HS-5 (cell line): Measurements from ENCODE around the gene NGF.
"Not testable (repeated sequence)": the region's sequence is repeated elsewhere in the genome, so short reads cannot be mapped to it uniquely, and the experiment has no call there.

Experiments
- DNase-seq: peaks from one replicate; pipeline ENCODE4 v3.0.0-alpha.2; 2012; ENCODE audit warnings: low read depth

NGF gene

DNA sequence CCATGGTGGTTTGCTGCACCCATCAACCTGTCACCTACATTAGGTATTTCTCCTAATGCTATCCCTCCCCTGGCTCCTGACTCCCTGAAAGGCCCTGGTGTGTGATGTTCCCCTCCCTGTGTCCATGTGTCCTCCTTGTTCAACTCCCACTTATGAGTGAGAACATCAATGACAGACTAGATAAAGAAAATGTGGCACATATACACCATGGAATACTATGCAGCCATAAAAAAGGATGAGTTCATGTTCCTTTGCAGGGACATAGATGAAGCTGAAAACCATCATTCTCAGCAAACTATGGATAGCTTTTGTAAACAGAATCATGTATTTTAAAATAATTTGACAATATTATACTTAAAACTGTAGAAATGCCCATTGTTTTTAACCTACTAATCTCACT, 28.5 kb downstream of the NGF start:
- DNase-seq: not testable (repeated sequence)

- no peak for DNase-seq
Measured at GRCh38 chr1:115308969-115309368, 29.1 kb downstream of the NGF start.

- DNase-seq: no peak
Measured at GRCh38 chr1:115307661-115308060, 30.4 kb downstream of the NGF start.

- no peak for DNase-seq
Measured at GRCh38 chr1:115306146-115306545, 31.9 kb downstream of the NGF start.

DNA sequence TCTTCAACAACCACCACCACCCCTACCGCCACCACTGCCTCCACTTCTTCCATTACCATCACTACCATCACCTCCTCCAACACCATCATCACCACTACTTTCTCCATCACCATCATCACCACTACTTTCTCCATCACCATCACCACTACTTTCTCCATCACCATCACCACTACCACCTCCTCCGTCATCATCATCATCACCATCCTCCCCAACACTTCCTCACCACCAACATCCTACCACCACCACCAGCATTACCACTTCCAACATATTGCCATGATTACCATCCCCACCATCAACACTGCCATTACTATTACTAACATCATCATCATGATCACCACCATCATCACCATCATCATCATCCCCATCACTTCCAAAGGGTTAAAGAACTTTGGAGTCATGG, 34.7 kb downstream of the NGF start:
- DNase-seq: no peak

- DNase-seq: peak; percentile 65
Measured at GRCh38 chr1:115302390-115302961, 35.6 kb downstream of the NGF start.

DNA sequence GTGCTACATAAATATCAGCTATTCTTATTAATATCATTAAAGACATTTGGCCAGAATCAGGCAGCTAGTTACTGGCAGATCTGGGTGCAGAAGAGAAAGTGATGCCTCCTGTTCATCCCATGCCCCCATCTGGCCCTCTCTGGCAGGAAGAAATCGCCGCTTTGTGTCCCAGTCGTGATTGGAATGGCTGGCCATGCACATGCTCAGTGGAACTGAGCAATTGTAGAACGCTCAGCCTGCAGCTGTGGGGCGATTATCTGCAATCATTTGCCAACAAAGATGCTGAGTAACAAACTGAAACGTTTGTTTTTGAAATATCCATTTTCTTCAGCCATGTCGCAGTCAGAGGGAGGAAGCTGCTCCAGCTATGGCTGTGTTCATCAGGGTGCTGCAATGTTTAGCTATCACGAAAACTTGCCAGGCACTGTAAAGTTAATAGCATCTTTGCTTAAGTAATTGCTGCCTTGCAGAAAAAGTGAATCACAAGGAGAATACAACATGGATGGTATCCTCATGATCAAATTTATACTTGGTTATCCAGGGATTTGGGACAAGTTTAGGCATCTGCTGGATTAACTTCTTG, 36.5 kb downstream of the NGF start:
- DNase-seq: no peak

DNA sequence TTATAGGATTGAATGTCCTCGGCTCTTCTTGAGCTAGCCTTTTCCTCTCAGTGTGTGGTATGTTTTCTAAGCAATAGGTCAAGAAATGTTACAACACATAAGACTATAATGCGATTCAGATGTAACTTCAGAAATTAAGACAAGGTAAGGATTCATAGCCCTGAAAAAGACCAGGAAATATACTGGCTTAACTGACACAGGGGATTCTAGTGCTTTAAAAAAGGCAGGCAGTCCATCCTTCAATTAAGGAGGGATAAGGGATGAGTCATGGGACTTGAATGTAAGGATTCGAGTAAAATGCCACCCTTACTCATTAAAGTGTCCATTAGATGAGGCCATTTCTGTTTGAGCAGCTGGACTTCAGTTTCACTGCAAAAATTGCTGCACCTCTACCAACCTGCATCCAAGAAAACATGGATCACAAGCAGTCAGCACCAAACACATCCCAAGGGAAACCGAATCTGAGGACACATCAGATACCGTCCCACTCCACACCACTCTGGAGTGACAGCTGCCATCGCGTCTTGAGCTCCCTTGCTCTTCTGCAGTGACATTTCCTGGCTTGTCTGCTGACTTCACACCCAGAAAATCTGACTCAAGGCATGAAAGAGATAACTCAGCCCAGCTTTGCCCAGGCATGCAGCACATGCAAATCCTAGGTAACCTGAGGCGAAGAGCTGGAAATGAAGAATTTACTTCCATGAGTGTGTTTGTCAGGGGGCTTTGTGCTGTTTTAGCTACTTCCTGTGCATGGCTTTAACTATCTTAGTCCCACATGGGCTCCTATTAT, 37.8 kb downstream of the NGF start:
- DNase-seq: peak; percentile 58

DNA sequence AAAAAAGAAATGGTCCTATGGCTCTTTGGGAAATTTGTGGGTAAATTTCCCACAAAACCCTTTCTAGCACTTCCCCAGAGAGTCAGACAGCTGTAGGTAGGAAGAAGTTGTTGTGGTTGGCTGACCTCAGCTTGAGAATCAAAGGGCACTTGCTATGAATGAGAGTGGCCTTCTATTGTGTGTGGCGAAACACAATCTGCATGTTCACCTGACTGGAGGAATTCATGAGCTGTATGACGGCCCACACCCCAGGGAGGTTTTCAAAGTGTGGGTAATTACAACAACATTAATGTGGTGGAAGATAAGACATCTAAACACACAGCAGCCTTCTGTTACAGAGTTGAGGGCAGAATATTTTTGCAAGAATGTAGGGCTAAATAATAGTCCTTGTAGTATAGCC, 38.8 kb downstream of the NGF start:
- no peak for DNase-seq

- no peak for DNase-seq
Measured at GRCh38 chr1:115296981-115297380, 41.1 kb downstream of the NGF start.

DNA sequence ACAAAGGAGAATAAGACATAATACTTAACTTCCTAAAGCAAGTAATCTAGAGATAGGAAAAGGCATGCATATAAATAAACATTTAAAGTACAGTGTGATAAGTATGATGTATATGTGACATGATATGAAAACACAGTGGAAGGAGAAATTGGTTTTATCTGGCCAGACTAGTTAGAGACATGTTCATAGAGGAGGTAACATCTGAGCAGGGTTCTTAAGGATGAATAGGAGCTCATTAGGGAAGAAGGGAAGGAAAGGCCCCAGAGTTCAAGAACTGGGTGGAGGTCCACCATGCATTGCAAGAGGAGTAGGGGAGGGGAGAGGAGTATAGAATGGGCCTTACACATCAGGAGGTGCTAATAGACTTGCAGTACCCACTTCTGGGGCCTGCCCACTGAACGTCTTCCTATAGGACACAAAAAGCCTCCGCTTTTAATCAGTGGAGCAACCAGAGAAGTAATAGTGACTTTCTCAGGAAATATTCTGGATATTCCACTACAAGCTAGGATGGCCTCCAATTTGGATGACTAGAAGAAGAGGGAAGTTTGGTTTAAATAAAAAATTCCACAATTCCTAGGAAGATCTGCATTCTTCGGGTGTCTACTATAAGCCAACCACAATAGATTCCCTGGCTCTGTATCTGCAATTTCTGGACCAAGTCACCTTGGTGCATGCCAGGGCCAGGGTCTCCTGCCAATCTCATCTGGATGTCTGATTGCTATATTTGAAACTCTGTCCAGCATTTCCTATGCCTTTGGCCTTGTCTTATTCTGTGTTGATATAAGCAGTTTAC, 41.9 kb downstream of the NGF start:
- no peak for DNase-seq

GRCh38 chr1:115293899-115294298, 44.1 kb downstream of the NGF start:
- DNase-seq: no peak

DNA sequence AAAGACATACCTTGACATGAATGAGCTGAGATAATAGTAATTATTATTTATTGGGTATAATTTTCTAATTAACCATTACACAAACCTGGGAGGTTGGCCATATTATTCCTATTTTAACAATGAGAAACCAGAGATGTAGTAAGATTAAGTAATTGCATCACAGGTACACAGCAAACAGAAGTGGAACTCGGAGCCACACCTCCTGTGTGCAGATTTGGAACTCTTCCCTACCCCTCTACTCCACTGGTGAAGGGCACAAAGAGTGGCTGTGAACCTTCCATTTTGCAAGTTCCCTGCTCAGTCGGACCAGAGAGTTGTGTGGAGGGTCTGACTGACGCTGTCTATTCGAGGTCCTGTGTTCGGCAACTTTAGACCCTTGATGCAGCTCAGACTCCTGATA, 45.0 kb downstream of the NGF start:
- DNase-seq: no peak

GRCh38 chr1:115291741-115292140, 46.3 kb downstream of the NGF start:
- no peak for DNase-seq

DNA sequence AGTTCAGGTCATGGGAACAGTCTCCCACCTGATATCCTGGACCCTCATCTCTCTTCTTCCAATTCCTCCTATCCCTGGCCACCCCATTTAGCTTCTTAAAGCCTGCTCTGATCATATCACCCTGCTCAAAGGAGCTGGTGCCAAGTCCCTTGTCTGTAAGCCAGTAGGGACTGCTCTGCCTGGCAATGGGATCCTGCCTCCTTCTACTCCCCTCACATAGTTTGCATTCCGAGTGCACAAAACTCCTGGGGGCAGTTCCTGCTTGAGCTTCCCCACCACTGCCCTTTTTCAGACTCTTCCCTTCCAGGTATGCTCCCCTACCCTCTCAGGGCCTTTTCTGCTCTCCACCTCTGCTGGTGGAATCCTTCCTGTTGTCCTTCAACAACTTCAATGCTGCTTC, 48.1 kb downstream of the NGF start:
- no peak for DNase-seq

DNA sequence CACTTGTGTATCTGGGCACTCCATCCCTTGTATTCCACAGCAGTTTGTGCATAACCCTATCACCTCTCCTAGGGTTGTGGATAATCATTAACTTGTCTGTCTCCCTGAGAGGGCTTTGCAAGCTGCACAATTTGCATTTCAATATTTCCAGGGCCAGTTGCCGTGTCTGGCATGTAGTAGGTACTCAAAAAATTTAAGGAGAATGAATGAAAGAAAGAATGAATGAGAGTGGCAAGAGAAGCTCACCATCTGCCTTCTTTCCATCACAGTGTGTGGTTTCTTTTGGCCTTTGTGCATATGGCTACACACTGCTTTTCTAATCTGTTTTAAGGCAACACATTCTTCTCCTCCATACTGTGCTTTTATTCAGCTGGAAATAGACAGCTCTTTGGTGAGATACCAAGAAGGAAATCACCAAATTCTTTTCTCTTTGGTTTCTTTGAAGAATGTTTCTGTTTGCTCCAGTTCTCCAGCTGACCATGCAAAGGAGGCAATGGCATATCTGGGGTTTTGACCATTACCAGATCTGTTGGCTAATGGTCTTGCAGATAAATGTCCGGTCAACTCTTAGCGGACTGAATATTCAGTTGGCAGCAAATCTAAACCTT, 49.4 kb downstream of the NGF start:
- DNase-seq: no peak

GRCh38 chr1:115286431-115287205, 51.4 kb downstream of the NGF start:
- no peak for DNase-seq

DNA sequence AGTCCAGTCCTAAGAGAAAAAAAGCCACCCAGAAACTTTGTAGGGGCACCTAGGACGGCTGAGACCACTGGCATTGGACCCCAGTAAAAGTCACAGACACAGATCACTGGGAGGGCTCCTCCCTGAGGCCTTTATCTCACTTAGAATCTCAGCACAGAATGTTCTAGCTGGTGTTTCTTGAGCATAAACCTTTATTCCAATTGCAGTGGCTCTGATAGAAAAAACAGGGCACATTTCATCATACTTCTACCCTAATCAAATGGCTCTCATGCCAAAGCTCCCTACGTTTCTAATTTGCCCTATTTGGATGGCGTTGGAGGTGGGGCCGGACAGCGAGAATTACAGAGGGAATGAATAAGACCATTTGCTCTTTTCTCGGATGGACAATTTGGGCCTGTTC, 53.8 kb downstream of the NGF start:
- DNase-seq: no peak

GRCh38 chr1:115283681-115284146, 54.3 kb downstream of the NGF start:
- no peak for DNase-seq

DNA sequence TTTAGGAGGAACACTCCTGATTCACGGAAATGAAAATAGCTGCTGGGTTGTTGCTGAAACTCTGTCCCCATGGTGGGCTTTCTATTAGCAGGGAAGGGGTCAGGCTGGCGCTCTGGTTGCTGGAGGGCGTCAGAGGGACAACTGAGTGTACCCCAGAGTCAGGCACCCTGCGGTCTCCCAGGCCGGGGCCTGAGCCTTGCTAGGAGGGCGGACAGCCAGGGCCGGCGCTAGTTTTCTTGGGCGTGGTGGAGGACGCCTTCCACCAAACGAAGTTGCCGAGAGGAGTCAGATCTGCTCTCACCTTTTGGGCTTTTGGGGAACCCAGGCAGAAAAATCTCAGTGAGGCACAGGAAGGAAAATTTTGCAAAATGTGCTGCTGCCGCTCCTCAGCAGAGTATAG, 54.8 kb downstream of the NGF start:
- no peak for DNase-seq

DNA sequence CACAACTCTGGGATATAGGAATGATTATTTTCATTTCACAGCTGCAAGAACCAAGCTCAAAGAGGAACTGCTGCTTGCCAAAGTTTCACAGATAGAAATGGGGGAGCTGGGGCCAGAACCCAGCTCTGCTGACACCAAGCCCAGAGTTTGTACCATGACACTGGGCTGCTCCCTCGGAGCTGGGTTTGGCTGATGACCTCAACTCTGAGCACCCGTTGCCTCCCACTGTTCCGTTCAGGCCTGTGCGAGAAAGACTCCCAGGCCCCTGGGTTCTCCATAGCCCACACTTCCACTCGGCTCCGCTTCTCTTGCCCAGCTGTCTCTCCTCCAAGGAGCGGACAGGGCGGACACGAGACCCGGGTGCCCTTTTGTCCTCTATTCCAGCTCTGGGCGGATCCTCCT, 55.2 kb downstream of the NGF start:
- DNase-seq: no peak

DNA sequence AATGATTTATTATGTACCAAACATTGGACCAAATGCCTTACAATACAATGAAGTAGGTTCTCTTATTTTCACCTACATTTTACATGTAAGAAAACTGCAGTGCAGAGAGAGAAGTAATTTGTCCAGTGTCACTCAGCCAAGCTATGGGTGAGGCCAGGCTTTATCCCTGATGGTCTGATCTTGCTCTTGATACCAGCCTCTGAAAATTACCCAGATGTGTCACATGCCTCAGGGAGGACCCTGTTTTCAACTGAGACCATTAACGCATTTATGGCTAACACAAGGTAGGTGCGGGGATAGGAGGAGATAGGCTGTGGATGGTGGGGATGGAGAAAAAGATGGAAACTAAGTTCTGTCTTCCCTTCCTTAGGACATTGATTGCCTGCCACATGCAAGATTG, 56.9 kb downstream of the NGF start:
- no peak for DNase-seq
